ENCODE measurements around the gene TPD52L1. TPM values are rescaled to one million over a fixed set of nuclear protein-coding genes. Genes with fewer than 3 reads are reported as not detected.

The TPD52L1 gene
- total RNA-seq, 1 donor from 2014 or later, result 67.3 TPM

GRCh38 chr6:125236536-125237327, 83.2 kb downstream of the TPD52L1 start:
- H3K4me3 ChIP-seq (ENCODE audit: low read depth, low read length), result no peak overlapping the region
- no peak for TF ChIP-seq CTCF (conservative IDR thresholded peaks at IDR 0.05; ENCODE audit: low read depth, low read length)
- DNase-seq (ENCODE audit: low read depth), result no peak

- no peak overlapping the region for H3K4me3 ChIP-seq (ENCODE audit: low read depth, low read length)
- no peak for DNase-seq (ENCODE audit: low read depth)
- TF ChIP-seq CTCF (conservative IDR thresholded peaks at IDR 0.05; ENCODE audit: low read depth, low read length), result no peak
Measured at GRCh38 chr6:125237764-125238163, 84.2 kb downstream of the TPD52L1 start.

GRCh38 chr6:125245109-125245508, 91.5 kb downstream of the TPD52L1 start:
- H3K4me3 ChIP-seq (ENCODE audit: low read depth, low read length), result no peak overlapping the region
- no peak for DNase-seq (ENCODE audit: low read depth)
- TF ChIP-seq CTCF (conservative IDR thresholded peaks at IDR 0.05; ENCODE audit: low read depth, low read length), result no peak

GRCh38 chr6:125245523-125246264, 92.1 kb downstream of the TPD52L1 start:
- TF ChIP-seq CTCF (conservative IDR thresholded peaks at IDR 0.05; ENCODE audit: low read depth, low read length), result no peak
- DNase-seq (ENCODE audit: low read depth), result no peak
- H3K4me3 ChIP-seq (ENCODE audit: low read depth, low read length), result no peak overlapping the region

- no peak for DNase-seq (ENCODE audit: low read depth)
- no peak for TF ChIP-seq CTCF (conservative IDR thresholded peaks at IDR 0.05; ENCODE audit: low read depth, low read length)
- H3K4me3 ChIP-seq (ENCODE audit: low read depth, low read length), result no peak overlapping the region
Measured at GRCh38 chr6:125246566-125246965, 93.0 kb downstream of the TPD52L1 start.

- DNase-seq (ENCODE audit: low read depth), result no peak
- no peak overlapping the region for H3K4me3 ChIP-seq (ENCODE audit: low read depth, low read length)
- no peak for TF ChIP-seq CTCF (conservative IDR thresholded peaks at IDR 0.05; ENCODE audit: low read depth, low read length)
Measured at GRCh38 chr6:125248136-125248535, 94.6 kb downstream of the TPD52L1 start.
